B cell (primary cell): ENCODE results near the gene GLIS1. TPM values are rescaled to one million over a fixed set of nuclear protein-coding genes. Genes with fewer than 3 reads are reported as not detected.

Experiments
- ATAC-seq: fragments of 200-7000 bp; cut with Tn5 transposase; one replicate; pipeline ENCODE4 v1.10.0; 2021; ENCODE audit warnings: low read depth, mild to moderate bottlenecking, moderate number of reproducible peaks, moderate library complexity
- CTCF ChIA-PET: fragments of 350-600 bp; sonication (Branson Sonifier 250); formaldehyde crosslinking; loops from one replicate; lab custom pipeline; 2021; ENCODE audit warnings: antibody characterized with exemption, inconsistent platforms; lab: Charles Lee
- POLR2A ChIA-PET: fragments of 350-600 bp; sonication (Branson Sonifier 250); formaldehyde crosslinking; loops from one replicate; lab custom pipeline; 2021; ENCODE audit warnings: antibody characterized with exemption; lab: Charles Lee
- DNase-seq: peaks from one replicate; pipeline ENCODE4 v3.0.0; 2013
- H2AFZ ChIP-seq: 2 replicates; pipeline ENCODE4 v1.6.1; 2012; ENCODE audit warnings: mild to moderate bottlenecking, low read depth, low read length; ENCODE audit not compliant: insufficient read depth, poor library complexity, severe bottlenecking
- H3K27ac ChIP-seq, 2 donors: 1 replicate in 1 of 2; 2 replicates in 1 of 2; pipeline ENCODE4 v1.5.1; 2012 to 2013; ENCODE audit warnings: low read length in 2 of 2, mild to moderate bottlenecking in 2 of 2, moderate library complexity in 1 of 2
- H3K27me3 ChIP-seq, 4 experiments: fragments of 200-600 bp in 1 of 4; sonication (generic) in 1 of 4; replicated peaks in 1 of 4; 1 replicate in 2 of 4; 2 replicates in 2 of 4; pipeline versions ENCODE4 v1.6.1 to v1.7.0; 2013 to 2016; ENCODE audit warnings: low read length in 3 of 4, mild to moderate bottlenecking in 2 of 4, mixed read lengths in 1 of 4, moderate library complexity in 1 of 4; ENCODE audit not compliant: insufficient read depth in 4 of 4, control insufficient read depth in 3 of 4; ENCODE audit errors: control extremely low read depth in 1 of 4
- H3K36me3 ChIP-seq, 2 experiments: replicated peaks in 1 of 2; 1 replicate in 1 of 2; 2 replicates in 1 of 2; pipeline versions ENCODE4 v1.6.1 to v1.7.1; 2013; ENCODE audit warnings: low read length in 1 of 2; ENCODE audit not compliant: insufficient read depth in 2 of 2, control insufficient read depth in 1 of 2; ENCODE audit errors: control extremely low read depth in 1 of 2, extremely low read depth in 1 of 2
- H3K4me1 ChIP-seq, 2 donors: fragments of 200-600 bp in 1 of 2; sonication (generic) in 1 of 2; 1 replicate in 1 of 2; 2 replicates in 1 of 2; pipeline versions ENCODE4 v1.5.1 to v1.6.1; 2013 to 2017; ENCODE audit warnings: low read length in 2 of 2; ENCODE audit not compliant: control insufficient read depth in 2 of 2, insufficient read depth in 2 of 2
- H3K4me2 ChIP-seq: replicated peaks from 2 replicates; pipeline ENCODE3; 2012; ENCODE audit warnings: mild to moderate bottlenecking, low read depth, low read length; ENCODE audit not compliant: poor library complexity, severe bottlenecking
- H3K4me3 ChIP-seq, 5 experiments: fragments of 200-600 bp in 1 of 5; sonication (generic) in 1 of 5; 1 replicate in 3 of 5; 2 replicates in 2 of 5; pipeline versions ENCODE4 v1.5.1 to v1.7.0; 2011 to 2016; ENCODE audit warnings: low read length in 4 of 5, mild to moderate bottlenecking in 4 of 5, low read depth in 2 of 5, control low read depth in 1 of 5, moderate library complexity in 1 of 5; ENCODE audit not compliant: insufficient read depth in 1 of 5; ENCODE audit errors: control extremely low read depth in 1 of 5, extremely low read depth in 1 of 5
- H3K79me2 ChIP-seq: fragments of 200-600 bp; sonication (generic); one replicate; pipeline ENCODE4 v1.6.0; 2016; ENCODE audit warnings: low read length; ENCODE audit not compliant: control insufficient read depth, insufficient read depth
- H3K9ac ChIP-seq: fragments of 200-600 bp; sonication (generic); 2 replicates; pipeline ENCODE4 v1.6.1; 2017; ENCODE audit warnings: mild to moderate bottlenecking, low read length, moderate library complexity
- H3K9me3 ChIP-seq, 3 donors: one replicate each; pipeline versions ENCODE4 v1.6.1 to v1.7.1; 2013; ENCODE audit warnings: low read length in 2 of 3; ENCODE audit not compliant: control insufficient read depth in 2 of 3, insufficient read depth in 1 of 3; ENCODE audit errors: control extremely low read depth in 1 of 3
- H4K20me1 ChIP-seq: 2 replicates; pipeline ENCODE4 v1.6.0; 2012; ENCODE audit warnings: mild to moderate bottlenecking, low read length; ENCODE audit not compliant: insufficient read depth, control insufficient read depth, poor library complexity, severe bottlenecking
- H3K27ac Mint-ChIP-seq: one replicate; pipeline ENCODE4 v1.8.0; 2021; ENCODE audit warnings: mixed read lengths
- H3K27me3 Mint-ChIP-seq: one replicate; pipeline ENCODE4 v1.8.0; 2021; ENCODE audit warnings: mixed read lengths
- H3K4me1 Mint-ChIP-seq: one replicate; pipeline ENCODE4 v1.8.0; 2021; ENCODE audit warnings: mixed read lengths
- H3K4me3 Mint-ChIP-seq: one replicate; pipeline ENCODE4 v1.8.0; 2021; ENCODE audit warnings: mixed read lengths
- H3K9me3 Mint-ChIP-seq: one replicate; pipeline ENCODE4 v1.8.0; 2022; ENCODE audit warnings: mixed read lengths; ENCODE audit not compliant: insufficient read depth
- CTCF ChIP-seq: fragments of 200-600 bp; IDR thresholded peaks from one replicate; pipeline ENCODE4 v1.8.0; 2022; ENCODE audit warnings: antibody characterized with exemption, mild to moderate bottlenecking
- EZH2 ChIP-seq: IDR thresholded peaks from 2 replicates; pipeline ENCODE4 v1.6.1; 2012; ENCODE audit warnings: borderline replicate concordance, low read depth, mild to moderate bottlenecking, moderate library complexity, low read length; ENCODE audit not compliant: insufficient read depth, poor library complexity, severe bottlenecking
- WGBS: methylation state at CpG from one replicate; pipeline ENCODE4 v1.1.5; 2013; ENCODE audit warnings: missing lambda C conversion rate; ENCODE audit not compliant: insufficient coverage; 5-methylcytosine and 5-hydroxymethylcytosine counted together
- intact Hi-C: fragments of 100-400 bp; cut with micrococcal nuclease; formaldehyde crosslinking; loops from one replicate; pipeline ENCODE4 v1.10.0; 2022
- polyA plus RNA-seq: library from polyadenylated mRNA; depleted of rRNA; stranded (reverse); fragments of >200 nt; gene quantifications from 2 replicates; pipeline ENCODE4 v1.2.3, GENCODE V29; 2012
- total RNA-seq, 2 donors: library from RNA; stranded (reverse); fragments of 120-200 nt in 1 of 2; gene quantifications; 1 replicate in 1 of 2; 2 replicates in 1 of 2; pipeline versions ENCODE4 v1.2.3 to v1.2.4, GENCODE V29; 2013 to 2022

GLIS1 gene
- total and polyA plus RNA-seq, 2 donors (not counting 1 experiment from before 2014, with no cell fraction given): not detected

GRCh38 chr1:53576866-53577760, 161.9 kb downstream of the GLIS1 start:
- Histone ChIP-seq H3K36me3 (no peaks in the 10 kb centered on the region), H3K79me2 (no peaks in the 10 kb centered on the region), H3K4me1 (no peaks in the 10 kb centered on the region), H3K9ac (no peak overlapping the region), H3K9me3 (no peaks in the 10 kb centered on the region), H3K27me3 (peaks cover 0 to 6% (median 0%) of the 10 kb centered on the region in 4 experiments), H3K4me3 (no peak overlapping the region), H2AFZ (no peak overlapping the region), H3K27ac (no peak overlapping the region), H3K4me2 (no peak overlapping the region), H4K20me1 (no peaks in the 10 kb centered on the region)
- Mint-ChIP-seq H3K4me1 (peaks cover 2% of the 10 kb centered on the region), H3K27me3 (peaks cover 23% of the 10 kb centered on the region), H3K9me3 (no peaks in the 10 kb centered on the region), H3K27ac (no peak overlapping the region), H3K4me3 (no peak overlapping the region)
- ATAC-seq (no peak), DNase-seq (no peak)
- intact Hi-C loops: no loop called here
- ChIA-PET CTCF (no interaction called here), POLR2A (no interaction called here)
- 81% methylated on average over 3 of the region's 5 CpGs for WGBS
- no peak for TF ChIP-seq CTCF
- TF ChIP-seq EZH2: no peak

- H3K79me2 ChIP-seq: no peaks in the 10 kb centered on the region
- ChIA-PET CTCF (no interaction called here), POLR2A (no interaction called here)
- H3K4me1 Mint-ChIP-seq: peaks cover 2% of the 10 kb centered on the region
- H3K4me2 ChIP-seq: no peak overlapping the region
- H3K36me3 ChIP-seq: no peaks in the 10 kb centered on the region
- H3K4me3 ChIP-seq: no peak overlapping the region
- H3K9me3 Mint-ChIP-seq: no peaks in the 10 kb centered on the region
- peaks cover 23% of the 10 kb centered on the region for H3K27me3 Mint-ChIP-seq
- H3K27ac ChIP-seq: no peak overlapping the region
- H3K4me1 ChIP-seq: no peaks in the 10 kb centered on the region
- no peaks in the 10 kb centered on the region for H4K20me1 ChIP-seq
- H3K27ac Mint-ChIP-seq: no peak overlapping the region
- WGBS: 90% methylated on average over 6 of the region's 6 CpGs
- no peak overlapping the region for H3K9ac ChIP-seq
- intact Hi-C loops: no loop called here
- ATAC-seq (no peak), DNase-seq (no peak)
- H3K9me3 ChIP-seq: no peaks in the 10 kb centered on the region
- peaks cover 0 to 6% (median 0%) of the 10 kb centered on the region in 4 experiments for H3K27me3 ChIP-seq
- TF ChIP-seq CTCF (no peak), EZH2 (no peak)
- H2AFZ ChIP-seq: no peak overlapping the region
- no peak overlapping the region for H3K4me3 Mint-ChIP-seq
Observed at GRCh38 chr1:53576381-53576801, 162.6 kb downstream of the GLIS1 start.
